ENCODE data around the gene DEPDC1B. TPM values are rescaled to one million over a fixed set of nuclear protein-coding genes. Genes with fewer than 3 reads are reported as not detected.
"Not testable (repeated sequence)": the region's sequence is repeated elsewhere in the genome, so short reads cannot be mapped to it uniquely, and the experiment has no call there.

The DEPDC1B gene
- total RNA-seq, 4 donors from 2014 or later = 1.9 to 10.3 (median 5.3) TPM

DNA sequence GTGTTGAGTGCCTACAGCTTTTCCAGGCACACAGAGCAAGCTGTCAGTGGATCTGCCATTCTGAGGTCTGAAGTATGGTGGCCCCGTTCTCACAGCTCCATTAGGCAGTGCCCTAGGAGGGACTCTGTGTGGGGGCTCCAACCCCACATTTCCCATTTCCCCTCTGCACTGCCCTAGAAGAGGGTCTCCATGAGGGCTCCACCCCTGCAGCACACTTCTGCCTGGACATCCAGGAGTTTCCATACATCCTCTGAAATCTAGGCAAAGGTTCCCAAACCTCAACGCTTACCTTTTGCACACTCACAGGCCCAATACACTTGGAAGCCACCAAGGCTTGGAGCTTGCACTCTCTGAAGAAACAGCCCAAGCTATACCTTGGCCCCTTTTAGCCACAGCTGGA, 131.3 kb downstream of the DEPDC1B start:
- Histone ChIP-seq H3K36me3 (no peaks in the 10 kb centered on the region), H3K9me3 (peaks cover 0 to 20% (median 8%) of the 10 kb centered on the region in 3 donors), H3K27me3 (no peaks in the 10 kb centered on the region), H3K27ac (no peak overlapping the region), H3K4me3 (no peak overlapping the region), H3K4me1 (no peaks in the 10 kb centered on the region)
- intact Hi-C loops (cut with DNase I) = no loop called here
- TF ChIP-seq, protein P1, sequence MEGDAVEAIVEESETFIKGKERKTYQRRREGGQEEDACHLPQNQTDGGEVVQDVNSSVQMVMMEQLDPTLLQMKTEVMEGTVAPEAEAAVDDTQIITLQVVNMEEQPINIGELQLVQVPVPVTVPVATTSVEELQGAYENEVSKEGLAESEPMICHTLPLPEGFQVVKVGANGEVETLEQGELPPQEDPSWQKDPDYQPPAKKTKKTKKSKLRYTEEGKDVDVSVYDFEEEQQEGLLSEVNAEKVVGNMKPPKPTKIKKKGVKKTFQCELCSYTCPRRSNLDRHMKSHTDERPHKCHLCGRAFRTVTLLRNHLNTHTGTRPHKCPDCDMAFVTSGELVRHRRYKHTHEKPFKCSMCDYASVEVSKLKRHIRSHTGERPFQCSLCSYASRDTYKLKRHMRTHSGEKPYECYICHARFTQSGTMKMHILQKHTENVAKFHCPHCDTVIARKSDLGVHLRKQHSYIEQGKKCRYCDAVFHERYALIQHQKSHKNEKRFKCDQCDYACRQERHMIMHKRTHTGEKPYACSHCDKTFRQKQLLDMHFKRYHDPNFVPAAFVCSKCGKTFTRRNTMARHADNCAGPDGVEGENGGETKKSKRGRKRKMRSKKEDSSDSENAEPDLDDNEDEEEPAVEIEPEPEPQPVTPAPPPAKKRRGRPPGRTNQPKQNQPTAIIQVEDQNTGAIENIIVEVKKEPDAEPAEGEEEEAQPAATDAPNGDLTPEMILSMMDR (IDR thresholded peaks at IDR 0.05) = no peak
- TF ChIP-seq POLR2A (IDR thresholded peaks at IDR 0.05) = no peak
- DNase-seq = no peak
- 100% methylated on average over 1 to 2 of the region's 2 CpGs for WGBS, 2 donors

DNA sequence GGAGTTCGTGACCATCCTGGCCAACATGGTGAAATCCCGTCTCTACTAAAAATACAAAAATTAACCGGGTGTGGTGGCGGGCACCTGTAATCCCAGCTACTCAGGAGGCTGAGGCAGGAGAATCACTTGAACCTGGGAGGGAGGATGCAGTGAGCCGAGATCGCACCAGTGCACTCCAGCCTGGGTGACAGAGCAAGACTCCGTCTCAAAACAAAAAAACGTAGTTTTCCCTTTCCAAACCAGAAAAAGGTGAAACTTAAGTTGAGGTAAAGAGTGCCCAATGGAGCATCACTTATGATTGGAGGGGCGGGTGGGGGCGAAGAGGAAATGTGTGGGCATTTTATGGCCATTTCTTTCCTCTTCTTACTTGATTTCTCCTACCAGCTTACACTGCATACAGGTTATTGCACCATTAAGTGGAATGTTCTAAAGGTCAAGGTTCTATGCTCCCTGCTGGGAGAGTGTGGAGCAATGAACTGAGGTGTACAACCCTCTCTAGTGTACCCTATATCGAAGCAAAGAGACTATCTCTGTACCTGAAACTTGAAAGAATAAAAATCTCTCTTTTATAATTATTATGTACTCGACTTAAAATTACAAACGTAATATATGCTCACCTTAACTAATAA, 136.2 kb downstream of the DEPDC1B start:
- no peak for DNase-seq
- no peak overlapping the region for H3K27ac ChIP-seq
- H3K4me3 ChIP-seq = no peak overlapping the region
- no peaks in the 10 kb centered on the region for H3K27me3 ChIP-seq
- no peaks in the 10 kb centered on the region for H3K4me1 ChIP-seq
- no peaks in the 10 kb centered on the region for H3K36me3 ChIP-seq
- intact Hi-C loops (cut with DNase I) = no loop called here
- TF ChIP-seq, protein P1 (IDR thresholded peaks at IDR 0.05) = no peak
- no peak for TF ChIP-seq POLR2A (IDR thresholded peaks at IDR 0.05)
- WGBS, 2 donors = 88 to 89% methylated on average over 10 to 13 of the region's 13 CpGs
- H3K9me3 ChIP-seq = peaks cover 0 to 16% (median 5%) of the 10 kb centered on the region in 3 donors

DNA sequence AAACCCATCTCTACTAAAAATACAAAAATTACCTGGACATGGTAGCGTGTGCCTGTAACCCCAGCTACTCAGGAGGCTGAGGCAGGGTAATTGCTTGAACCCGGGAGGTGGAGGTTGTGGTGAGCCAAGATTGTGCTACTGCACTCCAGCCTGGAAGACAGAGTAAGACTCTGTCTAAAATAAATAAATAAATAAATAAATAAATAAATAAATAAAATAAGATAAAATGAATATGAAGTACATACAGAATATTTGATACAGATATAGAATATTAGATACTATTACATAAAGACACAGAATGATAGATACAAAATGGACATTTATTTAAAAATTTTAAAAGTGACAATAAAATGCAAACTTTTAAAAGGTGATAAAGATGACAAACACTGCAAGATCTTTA, 146.7 kb downstream of the DEPDC1B start:
- DNase-seq; H3K27ac ChIP-seq; H3K9me3 ChIP-seq; H3K4me1 ChIP-seq; intact Hi-C loops (cut with DNase I); H3K4me3 ChIP-seq; H3K27me3 ChIP-seq; H3K36me3 ChIP-seq: not testable (repeated sequence)
- 76 to 84% methylated on average over 2 of the region's 2 CpGs for WGBS, 2 donors

DNA sequence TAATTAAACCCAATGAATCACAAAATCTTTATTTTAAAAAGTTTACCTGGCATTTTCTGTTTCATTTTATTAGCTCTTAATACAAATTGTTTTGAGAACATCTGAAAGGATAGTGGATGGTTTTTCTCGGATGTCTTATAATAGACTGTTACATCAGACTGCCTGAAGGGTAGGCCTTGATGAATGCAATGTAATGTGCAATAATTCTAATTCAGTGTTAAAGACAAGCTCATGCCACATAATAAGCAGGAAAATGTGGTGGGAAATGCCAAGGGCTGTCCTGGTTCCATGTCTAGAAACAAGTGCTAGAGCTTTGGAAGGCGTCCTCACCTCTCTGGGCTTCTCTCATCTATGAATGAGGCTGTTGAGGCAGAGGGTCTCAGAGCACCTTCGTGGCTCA, 148.1 kb downstream of the DEPDC1B start:
- Histone ChIP-seq H3K27me3 (no peaks in the 10 kb centered on the region), H3K4me1 (no peaks in the 10 kb centered on the region), H3K27ac (peak overlapping the region in 2 of 4 donors; percentile 1 to 19), H3K36me3 (no peaks in the 10 kb centered on the region), H3K9me3 (no peaks in the 10 kb centered on the region), H3K4me3 (no peak overlapping the region)
- intact Hi-C loops (cut with DNase I) = no loop called here
- TF ChIP-seq, protein P1 (IDR thresholded peaks at IDR 0.05) = no peak
- no peak for TF ChIP-seq POLR2A (IDR thresholded peaks at IDR 0.05)
- 73 to 74% methylated on average over 3 of the region's 3 CpGs for WGBS, 2 donors
- DNase-seq = no peak

DNA sequence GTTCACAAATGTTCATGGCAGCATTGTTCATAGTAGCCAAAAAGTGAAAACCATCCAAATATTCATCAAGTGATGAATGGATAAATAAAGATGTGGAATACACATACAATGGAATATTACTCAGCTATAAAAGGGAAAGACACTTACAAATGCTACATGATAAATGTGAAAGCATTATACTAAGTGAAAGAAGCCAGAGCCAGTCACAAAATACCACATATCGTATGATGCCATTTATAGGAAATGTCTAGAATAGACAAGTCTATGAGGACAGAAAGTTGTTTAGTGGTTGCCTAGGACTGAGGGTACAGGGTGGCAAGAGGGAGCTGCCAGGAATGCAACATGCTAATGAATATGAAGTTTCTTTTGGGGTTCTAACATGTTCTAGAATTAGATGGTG, 148.7 kb downstream of the DEPDC1B start:
- WGBS, 2 donors = 64 to 74% methylated on average over 1 of the region's 1 CpG
- DNase-seq = no peak
- H3K4me1 ChIP-seq = peaks cover 0 to under 1% (median 0%) of the 10 kb centered on the region in 3 donors
- no peaks in the 10 kb centered on the region for H3K9me3 ChIP-seq
- no peak overlapping the region for H3K4me3 ChIP-seq
- TF ChIP-seq, protein P1 (IDR thresholded peaks at IDR 0.05) = no peak
- TF ChIP-seq POLR2A (IDR thresholded peaks at IDR 0.05) = no peak
- H3K27ac ChIP-seq = peak overlapping the region in 2 of 4 donors; percentile 1 to 19
- H3K36me3 ChIP-seq = no peaks in the 10 kb centered on the region
- intact Hi-C loops (cut with DNase I) = no loop called here
- no peaks in the 10 kb centered on the region for H3K27me3 ChIP-seq

DNA sequence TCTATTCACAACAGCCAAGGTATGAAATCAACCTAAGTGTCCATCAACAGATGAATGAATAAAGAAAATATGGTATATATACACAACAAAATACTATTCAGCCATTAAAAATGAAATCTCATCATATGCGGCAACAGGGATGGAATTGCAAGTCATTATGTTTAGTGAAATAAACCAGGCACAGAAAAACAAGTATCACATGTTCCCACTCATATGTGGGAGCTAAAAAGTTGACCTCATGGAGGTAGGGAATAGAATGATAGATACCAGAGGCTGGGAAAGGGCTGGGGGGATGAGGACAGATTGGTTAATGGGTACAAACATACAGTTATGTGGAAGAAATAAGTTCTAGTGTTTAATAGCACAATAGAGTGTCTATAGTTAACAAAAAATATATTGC, 149.7 kb downstream of the DEPDC1B start:
- no peaks in the 10 kb centered on the region for H3K36me3 ChIP-seq
- intact Hi-C loops (cut with DNase I) = no loop called here
- H3K27me3 ChIP-seq = no peaks in the 10 kb centered on the region
- no peaks in the 10 kb centered on the region for H3K9me3 ChIP-seq
- H3K4me1 ChIP-seq = peaks cover 0 to 9% (median 0%) of the 10 kb centered on the region in 3 donors
- TF ChIP-seq, protein P1 (IDR thresholded peaks at IDR 0.05) = no peak
- TF ChIP-seq POLR2A (IDR thresholded peaks at IDR 0.05) = no peak
- WGBS, 2 donors = 96 to 100% methylated on average over 1 of the region's 1 CpG
- DNase-seq = no peak
- H3K4me3 ChIP-seq = no peak overlapping the region
- H3K27ac ChIP-seq = no peak overlapping the region

Data from esophagus squamous epithelium (tissue), 5 donors.